Endothelial cell of umbilical vein (primary cell): ENCODE data around the gene CDH23. TPM values are rescaled to one million over a fixed set of nuclear protein-coding genes. Genes with fewer than 3 reads are reported as not detected.

Experiments used
- BruUV-seq: library from RNA; stranded (reverse); fragments of 400-500 nt; replicated peaks from 2 replicates; lab custom pipeline; 2021; lab: Mats Ljungman, UMichigan
- CTCF ChIA-PET: fragments of 300-600, 350-600 bp; sonication (Branson Sonifier 250); formaldehyde crosslinking; loops from one replicate; lab custom pipeline; 2021; ENCODE audit warnings: antibody characterized with exemption, inconsistent platforms; lab: Charles Lee
- POLR2A ChIA-PET: fragments of 300-600, 350-600 bp; sonication (Branson Sonifier 250); formaldehyde crosslinking; loops from one replicate; lab custom pipeline; 2021; ENCODE audit warnings: antibody characterized with exemption, inconsistent platforms; lab: Charles Lee
- DNase-seq: peaks from one replicate; pipeline ENCODE4 v3.0.0-alpha.2; 2011; ENCODE audit warnings: low read depth, low spot score
- FAIRE-seq: peaks from 2 replicates; lab custom pipeline; 2011; peaks lifted over from hg19 to GRCh38; lab: Jason Lieb, UNC
- H2AFZ ChIP-seq: 2 replicates; pipeline ENCODE4 v1.6.0; 2012; ENCODE audit warnings: low read depth, low read length, control low read depth, inconsistent platforms
- H3K27ac ChIP-seq: 2 replicates; pipeline ENCODE4 v1.5.1; 2011; ENCODE audit warnings: low read depth, mild to moderate bottlenecking, control low read depth, low read length, moderate library complexity; ENCODE audit not compliant: insufficient read depth
- H3K27me3 ChIP-seq, 2 experiments: 2 replicates each; pipeline versions ENCODE4 v1.6.0 to v1.6.1; 2011; ENCODE audit warnings: low read length in 2 of 2, mixed read lengths in 1 of 2; ENCODE audit not compliant: control insufficient read depth in 2 of 2, insufficient read depth in 2 of 2
- H3K36me3 ChIP-seq, 2 experiments: 2 replicates in 1 of 2; 3 replicates in 1 of 2; pipeline ENCODE4 v1.5.1; 2011; ENCODE audit warnings: low read length in 2 of 2, mild to moderate bottlenecking in 1 of 2, moderate library complexity in 1 of 2; ENCODE audit not compliant: control insufficient read depth in 2 of 2, insufficient read depth in 2 of 2; ENCODE audit errors: extremely low read depth in 1 of 2
- H3K4me1 ChIP-seq: 3 replicates; pipeline ENCODE4 v1.5.1; 2011; ENCODE audit warnings: mild to moderate bottlenecking, low read length; ENCODE audit not compliant: control insufficient read depth, insufficient read depth; ENCODE audit errors: extremely low read depth
- H3K4me2 ChIP-seq: 2 replicates; pipeline ENCODE4 v1.6.1; 2011; ENCODE audit warnings: low read length, control low read depth, mixed read lengths; ENCODE audit not compliant: insufficient read depth
- H3K4me3 ChIP-seq, 3 experiments: fragments of 200-600 bp in 1 of 3; sonication (generic), shearing (Covaris generic) in 1 of 3; replicated peaks in 1 of 3; 2 replicates each; pipeline ENCODE4 v1.5.1; 2011 to 2016; ENCODE audit warnings: control low read depth in 3 of 3, low read length in 3 of 3, mild to moderate bottlenecking in 2 of 3, inconsistent platforms in 1 of 3, low read depth in 1 of 3, moderate library complexity in 1 of 3; ENCODE audit not compliant: insufficient read depth in 1 of 3
- H3K79me2 ChIP-seq: 2 replicates; pipeline ENCODE4 v1.6.0; 2012; ENCODE audit warnings: low read length, inconsistent platforms; ENCODE audit not compliant: control insufficient read depth, insufficient read depth
- H3K9ac ChIP-seq: replicated peaks from 2 replicates; pipeline ENCODE3; 2011; ENCODE audit warnings: low read length, control low read depth; ENCODE audit not compliant: insufficient read depth; ENCODE audit errors: extremely low read depth
- H3K9me1 ChIP-seq: replicated peaks from 3 replicates; pipeline ENCODE4 v1.6.0; 2011; ENCODE audit warnings: mild to moderate bottlenecking, low read length; ENCODE audit not compliant: control insufficient read depth, insufficient read depth; ENCODE audit errors: extremely low read depth
- H3K9me3 ChIP-seq: replicated peaks from 2 replicates; pipeline ENCODE4 v1.5.1; 2012; ENCODE audit warnings: low read length, inconsistent platforms; ENCODE audit not compliant: control insufficient read depth, insufficient read depth
- H4K20me1 ChIP-seq: replicated peaks from 2 replicates; pipeline ENCODE3; 2011; ENCODE audit warnings: mild to moderate bottlenecking, low read length; ENCODE audit not compliant: control insufficient read depth, insufficient read depth; ENCODE audit errors: extremely low read depth
- EZH2 ChIP-seq: IDR thresholded peaks from 2 replicates; pipeline ENCODE4 v1.6.1; 2012; ENCODE audit warnings: borderline replicate concordance, low read depth, mild to moderate bottlenecking, moderate library complexity, low read length, inconsistent platforms; ENCODE audit not compliant: severe bottlenecking
- FOS ChIP-seq: IDR thresholded peaks from 2 replicates; pipeline ENCODE4 v1.6.1; 2011; ENCODE audit warnings: mild to moderate bottlenecking, low read length, moderate library complexity, borderline replicate concordance; ENCODE audit not compliant: insufficient read depth
- GATA2 ChIP-seq: IDR thresholded peaks from 2 replicates; pipeline ENCODE4 v1.7.0; 2011; ENCODE audit warnings: low read depth, mild to moderate bottlenecking, moderate library complexity, mixed read lengths, low read length; ENCODE audit not compliant: insufficient read length, insufficient read depth
- JUN ChIP-seq: IDR thresholded peaks from 2 replicates; pipeline ENCODE4 v1.6.1; 2011; ENCODE audit warnings: borderline replicate concordance, low read depth; ENCODE audit not compliant: insufficient read length, insufficient read depth
- MAX ChIP-seq: IDR thresholded peaks from 2 replicates; pipeline ENCODE4 v1.6.1; 2011; ENCODE audit not compliant: insufficient read depth, insufficient read length
- MYC ChIP-seq: IDR thresholded peaks from one replicate; pipeline ENCODE4 v1.6.1; 2011; ENCODE audit warnings: mild to moderate bottlenecking, low read depth, low read length
- POLR2A ChIP-seq: IDR thresholded peaks from 2 replicates; pipeline ENCODE4 v1.6.1; 2012; ENCODE audit warnings: low read depth, mild to moderate bottlenecking, control low read depth, low read length
- POLR2AphosphoS5 ChIP-seq: IDR thresholded peaks from 2 replicates; pipeline ENCODE4 v1.6.1; 2012; ENCODE audit warnings: low read depth, mild to moderate bottlenecking, control low read depth, low read length, moderate library complexity; ENCODE audit not compliant: insufficient read depth
- dilution Hi-C: fragments of 300-500 bp; cut with MboI; formaldehyde crosslinking; loops from one replicate; pipeline ENCODE4 v1.15.0; 2019; ENCODE audit warnings: low sequenced_read_pairs; ENCODE audit not compliant: extremely low pct_ligation_motif_present
- intact Hi-C: fragments of 100-400 bp; cut with micrococcal nuclease; formaldehyde crosslinking; loops from one replicate; pipeline ENCODE4 v1.10.0; 2022
- polyA plus RNA-seq, 4 experiments: library from polyadenylated mRNA; depleted of rRNA in 3 of 4; stranded (reverse) in 3 of 4; unstranded in 1 of 4; fragments of >200 nt; gene quantifications; 2 replicates each; pipeline versions ENCODE4 v1.2.1 to v1.2.3, GENCODE V29; 2011 to 2012; ENCODE audit warnings: missing spikeins in 1 of 4
- total RNA-seq: library from RNA; stranded (reverse); gene quantifications from 2 replicates; pipeline ENCODE4 v1.2.3, GENCODE V29; 2021
- TF ChIP-seq, protein P1 (sequence below), 2 donors: IDR thresholded peaks; 1 replicate in 1 of 2; 2 replicates in 1 of 2; pipeline ENCODE4 v1.5.1; 2011; ENCODE audit warnings: low read length in 2 of 2, mild to moderate bottlenecking in 2 of 2, moderate library complexity in 2 of 2, control low read depth in 1 of 2, inconsistent platforms in 1 of 2, low read depth in 1 of 2; ENCODE audit not compliant: insufficient read depth in 1 of 2; ENCODE audit errors: extremely low read depth in 1 of 2

Gene CDH23
- total and polyA plus RNA-seq, 2 donors (not counting 3 experiments of a cell fraction or from before 2014, with no cell fraction given) = not detected

GRCh38 chr10:71824333-71824732 is 427.6 kb downstream of the CDH23 start:
- Histone ChIP-seq H3K4me2 (no peak overlapping the region), H3K9me3 (no peaks in the 10 kb centered on the region), H2AFZ (no peak overlapping the region), H4K20me1 (no peaks in the 10 kb centered on the region), H3K9ac (no peak overlapping the region), H3K4me3 (no peak overlapping the region), H3K79me2 (no peaks in the 10 kb centered on the region), H3K9me1 (no peaks in the 10 kb centered on the region), H3K27me3 (no peaks in the 10 kb centered on the region), H3K36me3 (peaks cover 41 to 63% of the 10 kb centered on the region in 2 experiments), H3K27ac (no peak overlapping the region), H3K4me1 (no peaks in the 10 kb centered on the region)
- POLR2A ChIA-PET = no interaction called here
- no TSS peak for BruUV-seq
- FAIRE-seq (no peak), DNase-seq (no peak)
- dilution Hi-C loops = no loop called here
- intact Hi-C loops = no loop called here
- no peak for TF ChIP-seq POLR2AphosphoS5
- TF ChIP-seq EZH2 = no peak
- no peak for TF ChIP-seq POLR2A
- TF ChIP-seq FOS = no peak
- no peak for TF ChIP-seq MYC
- no peak for TF ChIP-seq JUN
- TF ChIP-seq, protein P1, sequence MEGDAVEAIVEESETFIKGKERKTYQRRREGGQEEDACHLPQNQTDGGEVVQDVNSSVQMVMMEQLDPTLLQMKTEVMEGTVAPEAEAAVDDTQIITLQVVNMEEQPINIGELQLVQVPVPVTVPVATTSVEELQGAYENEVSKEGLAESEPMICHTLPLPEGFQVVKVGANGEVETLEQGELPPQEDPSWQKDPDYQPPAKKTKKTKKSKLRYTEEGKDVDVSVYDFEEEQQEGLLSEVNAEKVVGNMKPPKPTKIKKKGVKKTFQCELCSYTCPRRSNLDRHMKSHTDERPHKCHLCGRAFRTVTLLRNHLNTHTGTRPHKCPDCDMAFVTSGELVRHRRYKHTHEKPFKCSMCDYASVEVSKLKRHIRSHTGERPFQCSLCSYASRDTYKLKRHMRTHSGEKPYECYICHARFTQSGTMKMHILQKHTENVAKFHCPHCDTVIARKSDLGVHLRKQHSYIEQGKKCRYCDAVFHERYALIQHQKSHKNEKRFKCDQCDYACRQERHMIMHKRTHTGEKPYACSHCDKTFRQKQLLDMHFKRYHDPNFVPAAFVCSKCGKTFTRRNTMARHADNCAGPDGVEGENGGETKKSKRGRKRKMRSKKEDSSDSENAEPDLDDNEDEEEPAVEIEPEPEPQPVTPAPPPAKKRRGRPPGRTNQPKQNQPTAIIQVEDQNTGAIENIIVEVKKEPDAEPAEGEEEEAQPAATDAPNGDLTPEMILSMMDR (IDR thresholded peaks at IDR 0.05; ENCODE audit: extremely low read depth in 1 of 2, insufficient read depth in 1 of 2, low read depth in 1 of 2, low read length in 2 of 2) = no peak
- TF ChIP-seq GATA2 = no peak
- TF ChIP-seq MAX = no peak
- CTCF ChIA-PET = interaction anchor here (1.1 to 7.1 kb wide), 2 partner anchors 72 to 224 kb away, joined by 3 to 48 read pairs; no protein-coding TSS in a partner anchor
